Measurements from ENCODE around the gene IQSEC1.

IQSEC1 gene

DNA sequence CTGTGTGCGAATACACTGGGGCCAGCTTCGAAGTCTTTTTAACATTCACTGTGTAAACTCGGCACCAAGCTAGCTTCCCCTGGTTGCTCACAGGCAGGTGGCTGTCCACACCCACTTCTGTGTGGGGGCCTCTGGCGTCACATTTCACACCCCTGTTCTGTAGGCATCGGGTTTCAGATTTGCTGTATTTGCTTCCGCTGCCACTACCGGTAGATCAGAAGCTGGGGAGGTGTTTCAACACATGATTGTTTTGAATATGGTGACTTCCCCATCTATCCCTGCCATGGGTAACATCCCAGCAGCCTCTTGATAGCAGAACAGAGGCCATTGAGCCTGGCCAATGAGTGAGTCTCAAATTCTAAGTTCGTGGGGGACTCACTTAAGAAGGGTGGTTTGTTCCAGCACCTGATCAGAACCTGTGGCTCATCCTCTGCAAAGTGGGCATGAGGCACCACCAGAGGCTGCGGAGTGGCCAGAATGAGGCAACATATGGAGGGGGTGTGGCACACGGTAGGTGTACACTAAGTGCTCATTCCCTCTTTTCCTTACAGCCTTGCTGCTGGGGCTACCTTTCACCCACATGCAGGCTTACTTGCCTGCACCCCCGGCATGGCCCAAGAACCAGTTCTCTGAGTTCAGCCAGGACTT, 61.5 kb downstream of the IQSEC1 start:
- H3K4me3 ChIP-seq (ENCODE audit: low read depth, low read length), result no peak overlapping the region
- no peak for DNase-seq (ENCODE audit: low read depth)

- no peak overlapping the region for H3K4me3 ChIP-seq (ENCODE audit: low read depth, low read length)
- DNase-seq (ENCODE audit: low read depth), result no peak
These were observed 62.3 kb downstream of the IQSEC1 start for GRCh38 chr3:13010780-13011572.

DNA sequence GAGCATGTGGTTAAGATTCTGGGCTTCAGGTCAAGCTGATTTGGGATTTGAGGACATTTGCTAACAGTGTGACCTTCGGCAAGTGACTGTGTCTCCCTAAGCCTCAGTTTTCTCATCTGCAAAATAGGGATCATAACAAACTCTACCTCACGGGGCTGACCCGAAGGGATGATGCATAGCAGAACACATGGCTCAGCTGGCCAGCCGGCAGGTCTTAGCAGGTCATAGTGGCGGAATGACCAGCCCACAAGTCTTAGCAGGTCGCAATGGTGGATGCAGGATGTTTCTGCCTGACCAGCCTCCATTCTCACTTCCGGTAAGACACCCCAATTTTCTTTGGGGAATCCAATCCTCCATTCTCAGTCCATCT, 63.3 kb downstream of the IQSEC1 start:
- H3K4me3 ChIP-seq (ENCODE audit: low read depth, low read length), result no peak overlapping the region
- no peak for DNase-seq (ENCODE audit: low read depth)

DNA sequence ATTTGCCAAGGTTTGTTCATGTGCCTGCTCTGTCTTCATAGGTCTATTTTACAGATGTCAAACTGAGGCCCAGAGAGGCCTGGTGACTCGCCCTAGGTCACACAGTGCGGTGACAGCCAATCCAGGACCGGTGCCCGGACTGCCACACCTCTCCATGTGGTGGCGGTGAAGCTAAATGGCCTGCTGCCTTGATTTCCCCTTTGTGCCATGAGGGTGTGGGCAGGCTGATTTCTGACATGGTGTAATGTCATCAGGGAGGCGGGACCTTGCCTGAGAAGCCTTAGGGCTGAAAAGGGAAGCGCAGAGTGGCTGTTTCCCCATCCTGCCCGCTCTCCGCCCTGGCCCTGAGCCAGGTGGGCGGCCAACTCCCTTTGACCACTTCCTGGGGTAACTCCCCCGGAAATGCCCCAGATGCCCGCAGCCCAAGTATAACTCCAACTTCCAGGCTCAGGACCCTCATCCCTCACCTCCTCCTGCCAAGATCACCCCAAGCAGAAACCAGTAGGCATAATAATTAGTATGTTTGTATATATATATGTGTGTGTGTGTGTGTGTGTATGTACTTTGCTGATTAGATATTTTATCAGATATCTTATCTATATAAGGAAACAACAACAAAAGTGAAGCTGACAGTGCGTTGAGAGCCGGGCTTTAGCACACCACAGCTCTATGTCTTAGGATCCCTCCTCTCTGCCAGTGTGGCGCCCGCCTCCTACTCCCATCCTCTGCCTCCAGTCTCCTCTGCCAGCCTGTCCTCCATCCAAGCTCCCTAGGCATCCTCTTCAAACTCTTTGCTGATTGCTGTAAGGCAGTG, 63.9 kb downstream of the IQSEC1 start:
- H3K4me3 ChIP-seq (ENCODE audit: low read depth, low read length), result no peak overlapping the region
- DNase-seq (ENCODE audit: low read depth), result no peak

DNA sequence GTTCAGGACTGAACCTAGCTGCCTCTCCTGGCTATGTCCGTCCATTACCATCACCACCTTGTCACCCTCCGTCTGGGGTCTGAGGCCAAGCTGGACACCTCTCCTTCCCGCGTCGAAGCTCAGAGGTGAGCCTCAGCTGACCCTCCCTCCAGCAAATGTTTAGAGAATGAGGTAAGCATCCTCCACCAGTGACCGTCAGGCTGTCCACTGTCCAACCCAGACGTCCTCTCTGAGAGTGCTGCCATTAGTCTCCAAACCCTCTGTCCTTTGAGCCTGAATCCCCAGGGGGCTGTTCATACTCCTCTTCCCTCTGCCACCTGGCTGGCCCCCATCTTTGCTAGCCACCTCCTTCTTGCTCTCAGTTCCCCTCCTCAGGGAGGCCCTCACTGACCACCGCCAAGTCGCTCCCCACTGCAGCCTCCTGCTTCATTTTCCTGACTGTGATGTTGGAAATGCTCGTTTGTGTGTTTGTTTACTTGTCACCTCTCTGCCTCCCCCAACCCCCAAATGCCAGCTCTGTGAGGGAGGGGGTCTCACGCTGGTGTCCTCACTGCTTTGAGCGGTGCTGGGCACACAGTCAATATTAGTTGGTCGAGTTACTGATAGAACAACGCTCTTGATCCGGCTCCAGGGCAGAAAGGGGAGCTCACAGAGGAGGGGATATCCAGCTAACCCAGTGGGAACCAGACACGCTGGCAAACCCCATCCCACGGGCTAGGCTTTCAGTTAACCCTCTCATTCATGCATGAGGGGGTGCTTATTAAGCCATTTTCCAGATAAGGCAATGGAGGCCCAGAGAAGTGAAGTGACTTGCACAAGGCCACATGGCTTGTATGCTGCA, 64.9 kb downstream of the IQSEC1 start:
- no peak for DNase-seq (ENCODE audit: low read depth)
- H3K4me3 ChIP-seq (ENCODE audit: low read depth, low read length), result no peak overlapping the region

- no peak for DNase-seq (ENCODE audit: low read depth)
- H3K4me3 ChIP-seq (ENCODE audit: low read depth, low read length), result no peak overlapping the region
These were observed 65.8 kb downstream of the IQSEC1 start for GRCh38 chr3:13007251-13007941.

DNA sequence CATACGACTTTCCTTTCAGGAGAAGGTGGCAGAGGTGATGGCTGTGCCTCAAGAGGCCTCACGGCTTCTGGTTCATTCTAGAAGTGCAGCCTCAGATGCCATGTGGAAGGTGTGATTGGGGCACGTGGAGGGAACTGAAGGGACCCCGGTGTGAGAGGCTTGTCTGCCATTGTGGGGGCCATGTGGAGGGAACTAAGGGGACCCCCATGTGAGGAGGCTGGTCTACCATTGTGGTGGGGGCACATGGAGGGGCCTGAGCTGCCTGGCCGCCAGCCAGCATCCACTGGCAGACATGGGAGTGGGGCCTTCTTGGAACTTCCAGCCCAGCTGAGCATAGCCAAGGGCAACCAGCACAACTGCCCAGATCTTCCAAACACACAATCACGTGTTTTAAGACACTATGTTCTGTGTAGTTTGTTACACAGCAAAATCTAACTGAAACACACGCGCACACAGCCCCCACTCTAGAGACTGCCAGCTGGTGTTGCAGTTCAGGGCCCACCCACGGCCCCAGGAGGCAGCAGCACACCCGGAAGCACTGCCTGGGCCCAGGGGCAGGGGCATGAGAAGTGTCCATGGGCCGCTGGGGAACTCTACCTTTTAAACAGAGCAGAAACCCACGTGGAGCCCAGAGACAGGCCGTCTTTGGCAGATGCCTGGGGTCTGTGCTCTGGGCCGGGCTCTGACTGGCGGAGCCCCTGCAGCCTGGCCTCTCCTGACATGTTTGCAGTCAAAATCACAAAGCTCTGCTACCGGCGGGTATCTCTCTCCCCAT, 66.8 kb downstream of the IQSEC1 start:
- no peak overlapping the region for H3K4me3 ChIP-seq (ENCODE audit: low read depth, low read length)
- DNase-seq (ENCODE audit: low read depth), result no peak

- no peak overlapping the region for H3K4me3 ChIP-seq (ENCODE audit: low read depth, low read length)
- DNase-seq (ENCODE audit: low read depth), result no peak
These were observed 67.9 kb downstream of the IQSEC1 start for GRCh38 chr3:13005301-13005700.

- H3K4me3 ChIP-seq (ENCODE audit: low read depth, low read length), result no peak overlapping the region
- no peak for DNase-seq (ENCODE audit: low read depth)
These were observed 68.9 kb downstream of the IQSEC1 start for GRCh38 chr3:13004376-13004775.

DNA sequence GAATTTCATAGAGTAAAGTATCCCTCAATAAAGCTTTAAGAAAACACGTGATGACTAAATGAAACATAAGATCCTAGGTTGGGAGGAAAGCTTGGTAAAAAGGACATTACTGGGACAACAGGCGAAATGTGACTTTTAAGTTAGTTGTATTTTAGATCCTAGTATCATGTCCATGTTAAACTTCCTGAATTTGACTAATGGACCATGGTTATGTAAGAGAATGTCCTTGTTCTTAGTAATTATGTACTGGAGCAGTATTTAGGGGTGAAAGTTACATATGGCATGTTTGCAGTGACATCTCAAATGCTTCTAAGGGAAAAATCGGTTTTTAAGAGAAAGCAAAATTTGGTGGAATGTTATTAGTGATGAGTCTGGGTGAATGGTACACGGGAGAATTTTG, 69.6 kb downstream of the IQSEC1 start:
- no peak for DNase-seq (ENCODE audit: low read depth)
- H3K4me3 ChIP-seq (ENCODE audit: low read depth, low read length), result no peak overlapping the region

GRCh38 chr3:13002398-13003124, 70.7 kb downstream of the IQSEC1 start:
- H3K4me3 ChIP-seq (ENCODE audit: low read depth, low read length), result no peak overlapping the region
- no peak for DNase-seq (ENCODE audit: low read depth)

GRCh38 chr3:12999147-13000140, 73.8 kb downstream of the IQSEC1 start:
- no peak for DNase-seq (ENCODE audit: low read depth)
- H3K4me3 ChIP-seq (ENCODE audit: low read depth, low read length), result no peak overlapping the region

DNA sequence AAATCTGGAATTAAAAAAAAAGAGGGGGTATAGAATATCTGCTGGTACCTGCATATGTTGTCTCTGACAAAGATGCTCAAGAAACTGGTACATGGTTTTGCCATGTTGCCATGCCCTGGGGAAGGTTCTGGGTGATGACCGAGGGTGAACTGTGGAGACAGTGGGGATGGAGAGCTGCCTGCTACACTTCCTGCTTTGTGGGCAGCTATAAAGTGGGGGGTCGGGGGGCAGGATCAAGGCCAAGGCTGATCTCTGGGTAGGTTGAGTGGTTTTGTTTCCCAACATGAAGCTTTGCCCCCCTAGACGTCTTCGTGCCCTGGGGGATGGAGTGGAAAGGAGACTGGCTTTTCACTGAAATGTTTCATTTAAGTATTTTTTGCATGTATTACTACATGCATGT, 74.6 kb downstream of the IQSEC1 start:
- H3K4me3 ChIP-seq (ENCODE audit: low read depth, low read length), result no peak overlapping the region
- no peak for DNase-seq (ENCODE audit: low read depth)

GRCh38 chr3:12997387-12997786, 75.8 kb downstream of the IQSEC1 start:
- H3K4me3 ChIP-seq (ENCODE audit: low read depth, low read length), result no peak overlapping the region
- DNase-seq (ENCODE audit: low read depth), result no peak

DNA sequence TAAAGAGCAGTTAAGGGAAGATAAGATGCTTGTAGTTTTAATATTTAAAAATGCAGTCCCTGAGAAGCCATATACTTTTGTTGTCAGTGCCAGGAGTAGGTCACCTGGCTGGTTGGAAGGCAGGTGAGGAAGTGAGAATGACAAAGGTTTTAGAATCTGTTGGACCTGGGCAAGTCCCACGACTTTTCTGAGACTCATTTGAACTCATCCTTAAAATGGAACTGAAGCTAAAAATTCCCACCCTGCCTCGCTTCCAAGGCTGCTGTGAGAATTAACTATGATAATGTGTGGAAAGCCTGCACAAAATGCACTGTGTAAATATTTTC, 77.1 kb downstream of the IQSEC1 start:
- no peak overlapping the region for H3K4me3 ChIP-seq (ENCODE audit: low read depth, low read length)
- no peak for DNase-seq (ENCODE audit: low read depth)

DNA sequence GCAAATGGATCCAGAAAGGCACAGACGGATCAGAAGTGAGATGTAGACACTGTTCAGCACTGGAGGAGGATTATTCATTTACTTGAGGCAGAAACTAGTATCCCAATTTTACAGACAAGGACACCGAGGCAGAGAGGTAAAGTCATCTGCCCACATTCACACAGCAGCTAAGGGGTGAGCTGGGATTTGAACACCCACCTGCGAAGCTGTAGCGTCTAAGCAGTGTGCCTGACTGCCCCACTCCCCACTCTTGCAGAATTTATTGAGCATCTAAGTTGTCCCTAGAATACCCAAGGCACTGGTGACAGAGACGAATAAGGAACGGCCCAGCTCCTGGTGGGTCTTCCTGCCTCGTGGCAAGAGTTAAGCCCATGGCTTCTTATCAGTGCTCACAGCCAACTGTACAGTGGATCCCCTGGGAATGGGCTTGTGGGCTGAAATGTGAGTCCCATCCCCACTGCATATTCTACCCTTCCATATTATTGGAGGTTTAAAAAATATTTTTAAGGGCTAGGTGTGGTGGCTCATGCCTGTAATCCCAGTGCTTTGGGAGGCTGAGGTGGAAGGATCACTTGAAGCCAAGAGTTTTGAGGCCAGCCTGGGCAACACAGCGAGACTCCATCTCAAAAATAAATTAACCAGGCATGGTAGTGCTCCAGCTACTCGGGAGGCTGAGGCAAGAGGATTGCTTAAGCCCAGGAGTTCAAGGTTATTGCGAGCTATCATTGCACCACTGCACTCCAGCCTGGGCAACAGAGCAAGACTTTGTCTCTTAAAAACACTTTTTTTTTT, 77.6 kb downstream of the IQSEC1 start:
- H3K4me3 ChIP-seq (ENCODE audit: low read depth, low read length), result no peak overlapping the region
- no peak for DNase-seq (ENCODE audit: low read depth)
